GM19025 (cell line): Measurements from ENCODE around the gene MAGEB1.

Source experiments
- ATAC-seq: cut with Tn5 transposase; IDR thresholded peaks from one replicate; pipeline ENCODE4 v1.9.1; 2021; ENCODE audit warnings: mild to moderate bottlenecking, low read depth, moderate library complexity; ENCODE audit not compliant: unreplicated experiment

Gene MAGEB1, protein sequence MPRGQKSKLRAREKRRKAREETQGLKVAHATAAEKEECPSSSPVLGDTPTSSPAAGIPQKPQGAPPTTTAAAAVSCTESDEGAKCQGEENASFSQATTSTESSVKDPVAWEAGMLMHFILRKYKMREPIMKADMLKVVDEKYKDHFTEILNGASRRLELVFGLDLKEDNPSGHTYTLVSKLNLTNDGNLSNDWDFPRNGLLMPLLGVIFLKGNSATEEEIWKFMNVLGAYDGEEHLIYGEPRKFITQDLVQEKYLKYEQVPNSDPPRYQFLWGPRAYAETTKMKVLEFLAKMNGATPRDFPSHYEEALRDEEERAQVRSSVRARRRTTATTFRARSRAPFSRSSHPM

DNA sequence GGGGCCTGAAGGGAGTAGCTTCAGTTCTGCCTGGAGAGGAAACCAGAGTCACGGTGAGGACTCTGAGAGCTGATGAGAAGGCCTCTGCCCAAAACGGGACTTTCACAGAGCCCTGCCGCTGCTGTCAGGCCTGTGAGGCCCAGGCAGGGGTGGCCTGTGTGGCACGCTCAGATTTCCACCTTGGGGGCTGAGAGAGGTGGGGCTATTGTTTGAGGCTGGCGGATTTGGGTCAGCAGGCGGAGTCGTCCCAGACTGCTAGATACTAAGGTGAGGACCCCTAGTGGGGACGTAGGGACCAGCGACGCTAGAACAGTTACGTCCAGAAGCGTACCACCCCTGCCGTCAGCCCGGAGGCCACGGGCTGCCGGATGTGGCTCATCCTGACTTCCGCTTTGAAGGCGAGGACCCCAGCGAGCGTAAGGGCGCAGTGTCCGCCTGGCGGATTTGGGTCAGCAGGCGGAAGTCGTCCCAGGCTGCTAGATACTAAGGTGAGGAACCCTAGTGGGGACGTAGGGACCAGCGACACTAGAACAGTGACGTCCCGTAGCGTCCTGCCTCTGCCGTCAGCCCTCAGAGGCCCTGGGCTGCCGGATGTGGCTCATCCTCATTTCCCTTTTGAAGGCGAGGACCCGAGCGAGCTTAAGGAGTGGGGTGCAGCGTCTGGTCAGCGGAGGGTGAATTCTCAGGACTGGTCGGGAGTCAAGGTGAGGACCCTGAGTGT is at the start of gene MAGEB1:
TSS of gene MAGEB1 (plus strand) at position 378 of the 721 bp plus-strand sequence. CDS start 3,348 bp downstream, outside the sequence.
- ATAC-seq: no peak

DNA sequence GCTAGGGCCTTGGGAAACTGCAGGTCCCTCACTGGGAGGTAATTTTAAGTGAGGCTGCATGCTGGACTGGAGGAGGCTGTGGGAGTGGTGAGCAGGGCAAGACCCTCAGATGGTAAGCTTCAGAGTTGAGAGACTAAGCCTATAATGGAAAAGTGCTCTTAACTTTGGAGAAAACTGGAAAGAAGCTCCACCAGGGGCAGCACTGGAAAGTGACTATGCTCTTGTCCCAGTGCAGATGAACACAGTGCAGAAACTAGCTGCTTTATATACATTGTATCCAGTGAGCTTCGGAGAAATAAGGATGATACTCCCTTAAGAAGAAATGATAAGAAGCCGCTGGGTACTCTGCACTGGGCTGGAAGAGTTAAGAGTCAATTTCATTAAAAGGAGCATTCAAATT is 34.8 kb upstream of the MAGEB1 start:
- ATAC-seq: no peak

DNA sequence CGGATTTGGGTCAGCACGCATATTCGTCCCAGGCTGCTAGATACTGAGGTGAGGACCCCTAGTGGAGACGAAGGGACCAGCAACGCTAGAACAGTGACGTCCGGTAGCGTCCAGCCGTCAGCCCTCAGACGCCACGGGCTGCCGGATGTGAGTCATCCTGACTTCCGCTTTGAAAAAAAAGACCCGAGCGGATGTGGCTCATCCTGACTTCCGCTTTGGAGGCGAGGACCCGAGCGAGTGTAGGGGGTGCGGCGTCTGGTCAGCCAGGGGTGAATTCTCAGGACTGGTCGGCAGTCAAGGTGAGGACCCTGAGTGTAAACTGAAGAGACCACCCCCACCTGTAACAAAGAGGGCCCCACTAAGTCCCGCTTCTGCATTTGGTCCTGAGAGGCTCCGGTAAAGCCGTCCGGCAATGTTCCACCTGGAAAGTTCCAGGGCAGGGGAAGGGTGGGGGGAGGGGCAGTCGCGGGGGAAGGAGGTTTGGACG is 31.5 kb upstream of the MAGEB1 start, which contains the start of gene MAGEB2:
TSS of gene MAGEB2 (plus strand) at position 207 of the 487 bp plus-strand sequence. CDS start 3,018 bp downstream, outside the sequence.
- no peak for ATAC-seq

DNA sequence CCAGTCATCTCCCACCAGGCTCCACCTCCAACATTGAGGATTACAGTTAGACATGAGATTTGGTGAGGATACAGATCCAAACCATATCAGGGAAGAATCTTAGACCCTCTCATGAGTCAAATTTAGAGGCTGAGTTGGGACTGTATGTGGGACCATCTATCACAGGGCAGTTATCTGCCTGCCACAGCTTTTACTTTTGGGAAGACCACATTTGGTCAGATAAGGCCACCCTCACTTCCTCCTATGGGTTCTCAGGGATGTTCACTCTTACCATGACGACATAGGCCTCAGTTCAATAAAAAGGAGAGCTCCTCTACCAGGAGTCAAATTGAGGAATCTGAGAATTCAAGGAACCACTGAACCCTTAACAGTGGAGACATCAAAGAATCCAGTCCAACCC is 29.5 kb upstream of the MAGEB1 start:
- ATAC-seq: no peak

DNA sequence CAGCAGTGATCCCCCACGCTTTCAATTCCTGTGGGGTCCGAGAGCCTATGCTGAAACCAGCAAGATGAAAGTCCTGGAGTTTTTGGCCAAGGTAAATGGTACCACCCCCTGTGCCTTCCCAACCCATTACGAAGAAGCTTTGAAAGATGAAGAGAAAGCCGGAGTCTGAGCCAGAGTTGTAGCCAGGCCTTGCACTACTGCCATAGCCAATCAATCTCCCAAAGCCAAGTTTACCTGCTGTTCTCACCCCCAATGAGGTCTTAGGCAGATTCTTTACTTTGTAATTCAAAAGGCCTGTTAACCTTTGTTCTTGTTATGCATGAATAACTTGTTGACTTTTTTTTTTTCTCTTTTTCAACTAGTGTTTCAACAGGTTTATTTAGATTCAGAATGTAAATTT is 27.6 kb upstream of the MAGEB1 start:
- ATAC-seq: no peak

DNA sequence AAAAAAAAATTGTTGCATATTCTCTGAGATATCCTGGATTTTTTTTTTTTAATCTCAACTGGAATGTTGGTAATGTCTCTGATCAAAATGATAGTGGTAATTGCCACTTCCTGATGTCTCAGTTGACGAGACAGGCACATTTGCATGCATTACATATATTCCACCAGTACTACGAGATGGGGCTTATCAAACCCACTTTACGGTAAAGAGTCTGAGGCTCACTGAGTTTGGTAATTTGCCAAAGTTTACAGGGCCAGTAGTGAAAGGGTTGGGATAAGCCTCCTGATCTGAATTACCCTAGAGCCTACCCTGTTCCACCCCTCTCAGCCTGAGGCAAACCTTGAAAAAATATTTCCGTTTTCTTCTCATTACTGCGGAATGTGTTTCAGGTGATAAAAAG is 26.3 kb upstream of the MAGEB1 start:
- no peak for ATAC-seq

DNA sequence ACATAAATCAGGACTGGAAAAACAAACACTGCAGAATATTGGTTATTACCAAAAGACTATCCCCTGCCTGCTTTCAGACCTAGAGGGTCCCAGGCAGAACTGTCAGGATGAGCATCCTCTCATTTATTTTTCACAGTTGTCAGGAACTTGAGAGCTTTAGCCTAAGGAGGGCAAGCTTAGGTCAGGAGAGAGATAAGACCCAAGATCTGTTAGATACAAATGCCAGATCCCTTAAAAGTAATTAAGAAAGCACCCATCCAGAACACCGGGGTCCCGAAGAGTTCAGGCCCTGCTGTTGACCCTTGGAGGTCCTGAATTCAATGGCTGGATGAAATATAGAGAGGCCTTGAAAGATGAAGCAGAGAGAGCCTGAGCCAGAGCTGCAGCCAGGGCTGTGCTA is 22.4 kb upstream of the MAGEB1 start:
- no peak for ATAC-seq

DNA sequence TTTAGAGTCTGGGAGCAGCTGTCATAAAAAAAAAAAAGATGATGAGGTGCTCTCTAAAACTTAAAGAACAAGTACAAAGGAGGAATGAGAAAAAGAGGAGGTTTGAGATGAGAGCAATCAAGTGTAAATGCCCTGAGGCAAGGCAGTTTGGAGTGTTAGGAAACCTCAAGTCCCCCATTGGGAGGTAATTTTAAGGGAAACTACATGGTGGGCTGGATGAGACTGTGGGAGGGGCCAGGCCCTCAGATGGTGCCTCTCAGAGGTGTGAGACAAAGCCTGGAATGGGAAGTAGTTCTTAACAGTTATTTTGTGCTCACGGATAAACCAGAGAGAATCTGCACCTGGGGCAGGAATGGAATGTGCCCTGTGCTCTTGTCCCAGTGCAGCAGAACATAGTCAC is 18.4 kb upstream of the MAGEB1 start:
- no peak for ATAC-seq

DNA sequence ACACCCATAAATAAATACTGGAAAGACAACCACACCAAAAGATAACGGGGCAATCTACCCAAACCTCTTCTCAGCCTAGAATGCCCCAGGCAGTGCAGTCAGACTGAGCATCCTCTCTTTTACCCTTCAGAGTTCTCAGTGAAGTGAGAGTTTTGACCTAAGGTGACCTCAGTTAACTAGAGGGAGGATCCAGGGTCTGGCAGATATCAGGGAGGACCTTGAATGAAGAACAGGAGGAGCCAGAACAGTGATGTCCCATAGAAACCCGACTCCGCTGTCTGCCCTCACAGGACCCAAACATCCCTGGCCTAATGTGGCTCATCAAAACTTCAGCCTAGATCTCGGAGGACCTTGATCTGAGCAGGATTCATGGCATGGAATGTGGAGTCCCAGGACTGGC is 16.6 kb upstream of the MAGEB1 start, which contains the start of gene MAGEB3:
TSS of gene MAGEB3 (plus strand) at position 263 of the 400 bp plus-strand sequence. CDS start 5,268 bp downstream, outside the sequence.
- no peak for ATAC-seq

DNA sequence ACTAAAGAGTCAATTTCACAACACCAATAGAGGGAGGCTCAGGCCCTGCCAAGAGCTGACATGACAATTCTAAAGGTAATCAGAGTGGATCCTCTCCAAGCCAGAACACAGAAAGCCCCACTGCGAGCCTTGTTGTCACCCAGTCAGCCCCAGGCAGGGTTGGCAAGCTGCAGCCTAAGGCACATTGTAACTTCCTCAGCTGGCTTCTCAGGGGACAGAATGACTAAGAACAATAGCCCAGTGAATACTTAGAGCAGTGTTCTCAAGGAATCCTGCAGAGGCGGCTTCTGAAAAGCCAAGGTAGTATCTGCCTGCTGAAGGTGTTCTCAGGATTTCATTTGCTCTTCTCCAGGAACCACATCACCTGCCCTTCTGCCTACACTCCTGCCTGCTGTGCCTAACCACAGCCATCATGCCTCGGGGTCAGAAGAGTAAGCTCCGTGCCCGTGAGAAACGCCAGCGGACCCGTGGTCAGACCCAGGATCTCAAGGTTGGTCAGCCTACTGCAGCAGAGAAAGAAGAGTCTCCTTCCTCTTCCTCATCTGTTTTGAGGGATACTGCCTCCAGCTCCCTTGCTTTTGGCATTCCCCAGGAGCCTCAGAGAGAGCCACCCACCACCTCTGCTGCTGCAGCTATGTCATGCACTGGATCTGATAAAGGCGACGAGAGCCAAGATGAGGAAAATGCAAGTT is 5.1 kb upstream of the MAGEB1 start, which contains the start of gene MAGEB4:
TSS of gene MAGEB4 (plus strand) at position 277 of the 692 bp plus-strand sequence. CDS start at position 413, 136 bp downstream.
- no peak for ATAC-seq

DNA sequence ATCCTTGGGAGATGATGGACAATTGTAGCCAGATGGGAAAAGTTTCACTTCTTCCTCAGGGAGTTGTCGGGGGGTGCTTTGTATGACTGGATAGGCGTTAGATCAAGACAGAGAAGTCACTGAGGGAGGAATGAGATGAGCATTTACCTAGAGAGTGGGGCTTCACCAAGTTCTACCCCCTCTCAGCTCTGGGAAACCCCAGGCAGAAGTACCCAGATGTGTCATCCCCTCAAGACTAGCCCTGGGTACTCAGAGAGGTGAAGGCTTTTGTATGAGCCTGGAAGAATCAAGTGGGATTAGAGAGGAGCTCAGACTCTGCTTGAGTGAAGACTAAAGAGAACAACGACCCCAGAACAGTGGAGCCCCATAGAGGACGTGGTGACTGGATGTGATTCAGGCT is 1.9 kb downstream of the MAGEB1 start:
- ATAC-seq: peak; percentile 68

DNA sequence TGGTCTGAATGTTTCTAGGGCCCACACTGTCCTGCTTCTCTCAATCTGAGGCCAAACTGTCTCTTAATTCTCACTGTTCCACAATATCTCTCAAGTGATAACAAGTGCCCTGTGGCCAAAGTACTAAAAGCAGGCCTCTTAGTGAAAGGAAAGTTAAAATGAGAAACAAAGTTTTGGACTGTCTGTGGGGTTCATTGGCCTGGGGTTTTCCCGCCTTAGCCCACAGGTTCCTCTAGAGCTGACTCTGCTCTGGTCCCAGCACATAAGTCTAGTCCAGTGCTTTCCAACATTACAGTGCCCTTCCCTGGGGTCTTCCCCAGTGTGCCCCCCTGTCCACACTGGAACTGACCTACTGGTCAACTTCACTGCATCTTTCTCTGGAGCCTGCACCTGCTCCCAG is 6.3 kb downstream of the MAGEB1 start:
- peak; percentile 50 for ATAC-seq

DNA sequence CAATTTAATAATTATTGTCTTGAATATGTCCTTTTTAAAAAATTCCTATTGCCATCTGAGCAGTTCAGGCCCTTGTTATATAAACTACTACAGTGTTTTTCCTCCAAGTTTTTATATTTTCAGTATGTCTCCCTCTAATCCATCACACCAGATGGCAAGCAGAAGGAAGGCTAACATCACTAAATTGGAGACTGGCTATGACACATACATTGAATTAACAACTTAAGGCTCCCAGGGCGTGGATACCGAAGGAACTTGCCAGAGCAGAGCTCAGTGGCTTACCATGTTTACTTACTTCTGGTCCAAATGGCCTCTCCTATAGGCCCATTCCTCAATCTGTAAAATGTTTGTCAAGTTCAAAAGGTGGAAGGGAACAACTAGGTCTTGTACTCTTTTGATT is 13.0 kb downstream of the MAGEB1 start:
- no peak for ATAC-seq

DNA sequence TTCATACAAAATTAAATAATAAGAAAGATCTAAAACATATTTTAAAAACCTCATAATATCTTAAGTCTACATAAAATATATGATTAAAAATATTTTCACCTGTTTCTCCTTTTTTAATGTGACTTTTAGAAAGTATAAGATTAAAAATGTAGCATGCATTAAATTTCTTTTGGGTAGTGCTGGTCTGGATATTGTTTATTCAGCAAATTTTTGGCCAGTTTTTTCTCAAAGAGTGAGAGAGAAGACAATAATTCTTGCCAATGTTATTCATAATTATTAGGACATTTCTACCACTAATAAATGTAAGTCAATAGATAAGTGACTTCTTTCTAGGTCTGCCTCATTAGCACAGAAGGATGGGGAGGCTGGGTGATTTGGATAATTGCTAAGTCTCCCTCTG is 14.1 kb downstream of the MAGEB1 start:
- ATAC-seq: no peak

DNA sequence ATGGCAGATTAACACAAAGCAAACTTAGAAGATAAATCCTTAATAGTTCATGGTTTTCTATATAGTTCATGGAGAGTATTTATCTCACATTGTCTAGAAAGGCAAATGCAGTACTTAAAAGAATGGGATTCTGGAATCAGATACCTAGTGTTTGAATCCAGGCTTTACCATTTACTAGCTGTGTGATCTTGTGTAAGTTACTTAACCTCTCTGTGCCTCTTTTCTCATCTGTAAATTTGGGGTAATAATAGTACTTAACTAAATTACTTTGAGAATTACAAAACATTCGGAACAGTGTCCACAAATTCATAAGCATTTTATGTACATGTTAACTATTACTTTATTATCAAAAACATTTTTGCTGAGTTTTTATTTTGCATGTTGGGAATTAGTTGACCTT is 15.8 kb downstream of the MAGEB1 start:
- ATAC-seq: no peak

DNA sequence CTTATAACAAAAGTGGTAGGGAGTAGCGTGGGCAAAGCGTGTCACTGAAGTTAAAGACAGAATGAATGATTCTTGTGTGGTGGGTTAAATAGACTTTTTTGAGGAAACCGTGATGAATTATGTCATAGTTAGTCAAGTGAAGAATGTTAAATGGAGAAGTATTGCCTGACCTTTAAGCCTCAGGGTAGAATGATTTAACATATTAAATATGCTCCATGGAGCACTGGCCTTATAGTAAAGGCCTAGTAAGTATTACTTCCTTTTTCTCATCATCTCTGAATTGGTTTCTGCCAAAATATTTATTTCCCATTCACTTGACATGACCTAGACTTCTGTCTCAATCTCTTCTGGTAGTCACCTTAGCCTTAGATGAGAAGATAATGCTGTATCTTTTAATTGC is 23.7 kb downstream of the MAGEB1 start:
- no peak for ATAC-seq

DNA sequence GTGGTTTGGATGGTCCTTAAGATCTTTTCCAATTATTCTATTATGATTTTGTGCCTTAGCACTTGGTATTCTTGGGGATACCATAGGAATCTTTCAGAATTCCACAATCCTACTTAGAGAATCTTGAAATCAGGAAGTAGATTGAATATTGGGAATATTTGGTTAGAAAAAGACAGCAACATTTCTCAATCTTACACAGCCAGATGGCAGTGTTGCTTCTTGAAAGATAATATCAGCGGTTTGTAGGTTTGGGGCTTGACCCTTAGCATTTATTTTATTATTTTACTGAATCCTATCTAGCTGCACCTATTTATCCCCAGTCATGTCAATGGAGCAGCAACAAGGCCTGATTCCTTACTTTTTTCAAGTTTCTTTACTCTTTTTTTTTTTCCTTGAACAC is 28.6 kb downstream of the MAGEB1 start:
- no peak for ATAC-seq

DNA sequence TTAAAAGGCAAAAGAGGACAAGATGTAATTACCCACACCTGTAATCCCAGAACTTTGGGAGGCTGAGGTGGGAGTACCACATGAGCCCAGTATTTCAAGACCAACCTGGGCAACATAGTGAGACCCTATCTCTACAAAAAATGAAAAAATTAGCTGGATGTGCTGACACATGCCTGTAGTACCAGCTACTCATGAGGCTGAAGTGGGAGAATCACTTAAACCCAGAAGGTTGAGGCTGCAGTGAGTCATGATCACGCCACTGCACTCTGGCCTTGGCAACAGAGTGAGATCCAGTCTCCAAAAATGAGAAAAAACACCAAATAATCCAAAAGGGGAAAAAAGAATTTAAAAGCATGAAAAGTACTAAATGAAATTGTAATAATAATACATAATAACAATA is 31.4 kb downstream of the MAGEB1 start:
- ATAC-seq: no peak

DNA sequence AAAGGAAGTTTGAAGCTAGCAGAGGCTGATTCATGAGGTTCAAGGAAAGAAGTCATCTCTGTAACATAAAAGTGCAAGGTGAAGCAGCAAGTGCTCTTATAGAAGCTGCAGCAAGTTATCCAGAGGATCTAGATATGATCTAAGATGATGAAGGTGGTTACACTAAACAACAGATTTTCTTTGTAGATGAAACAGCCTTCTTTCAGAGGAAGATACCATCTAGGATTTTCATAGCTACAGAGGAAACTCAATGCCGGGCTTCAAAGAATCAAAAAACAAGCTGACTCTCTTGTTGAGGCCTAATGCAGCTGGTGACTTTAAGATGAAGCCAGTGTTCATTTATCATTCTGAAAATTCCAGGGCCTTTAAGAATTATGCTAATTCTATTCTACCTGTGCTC is 33.5 kb downstream of the MAGEB1 start:
- ATAC-seq: no peak

DNA sequence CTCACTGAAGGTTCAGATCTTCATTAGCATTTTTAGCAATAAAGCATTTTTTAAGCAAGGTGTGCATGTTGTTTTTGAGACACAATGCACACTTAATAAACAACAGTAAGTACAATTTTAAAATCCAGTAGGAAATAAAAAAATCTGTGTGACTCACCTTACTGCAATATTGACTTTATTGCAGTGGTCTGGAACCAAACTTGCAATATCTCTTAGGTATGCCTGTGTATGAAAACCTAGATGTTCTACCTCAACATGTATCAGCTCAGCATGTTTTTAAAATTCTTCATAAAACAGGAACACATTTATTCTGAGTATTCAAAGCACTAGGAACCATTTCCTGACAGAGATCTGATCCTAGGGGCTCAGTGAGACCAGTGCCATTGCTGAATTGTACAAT is 35.6 kb downstream of the MAGEB1 start:
- ATAC-seq: no peak
